HG02973 (cell line): ENCODE results near the gene ASTL.
A peak's percentile ranks its signal among the peaks of the same experiment; 100 is the strongest.

Source experiments
- ATAC-seq: cut with Tn5 transposase; IDR thresholded peaks from one replicate; pipeline ENCODE4 v1.9.1; 2021; ENCODE audit warnings: moderate library complexity; ENCODE audit not compliant: unreplicated experiment

Gene ASTL

DNA sequence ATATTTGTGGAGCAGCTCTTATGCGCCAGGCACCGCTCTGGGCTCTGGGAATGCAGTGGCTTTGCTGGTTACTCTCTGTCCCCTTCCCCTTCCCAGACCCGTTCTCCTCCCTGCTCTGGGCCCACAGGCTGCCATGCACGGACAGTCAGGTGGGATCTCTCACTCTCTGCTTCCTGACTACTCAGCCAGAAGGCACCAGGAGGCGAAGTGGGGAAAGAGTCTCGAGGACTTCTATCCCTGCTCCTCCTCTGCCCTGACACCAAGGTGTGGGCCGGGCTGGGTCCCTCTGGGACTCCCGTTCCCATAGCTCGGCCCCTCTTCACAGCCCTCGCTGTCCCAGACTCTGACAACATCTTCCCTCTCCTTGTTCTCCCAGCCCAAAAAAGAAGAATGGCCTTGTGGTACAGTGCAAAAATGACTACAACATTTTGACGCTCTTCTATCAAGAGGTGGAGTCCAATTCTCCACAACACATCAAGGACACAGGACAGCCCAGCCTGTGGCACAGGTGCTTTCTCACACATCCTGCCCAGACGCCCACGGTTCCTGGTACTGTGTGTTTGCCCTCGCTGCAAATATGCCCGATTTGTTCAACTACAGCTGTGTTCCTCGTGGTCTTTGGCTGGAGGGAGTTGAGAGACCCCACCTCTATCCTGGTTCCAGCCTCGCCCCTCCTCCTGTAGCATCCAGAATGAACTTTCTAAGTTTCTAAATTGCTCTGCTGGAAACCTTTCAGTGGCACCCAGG, 21.0 kb upstream of the ASTL start:
- no peak for ATAC-seq

DNA sequence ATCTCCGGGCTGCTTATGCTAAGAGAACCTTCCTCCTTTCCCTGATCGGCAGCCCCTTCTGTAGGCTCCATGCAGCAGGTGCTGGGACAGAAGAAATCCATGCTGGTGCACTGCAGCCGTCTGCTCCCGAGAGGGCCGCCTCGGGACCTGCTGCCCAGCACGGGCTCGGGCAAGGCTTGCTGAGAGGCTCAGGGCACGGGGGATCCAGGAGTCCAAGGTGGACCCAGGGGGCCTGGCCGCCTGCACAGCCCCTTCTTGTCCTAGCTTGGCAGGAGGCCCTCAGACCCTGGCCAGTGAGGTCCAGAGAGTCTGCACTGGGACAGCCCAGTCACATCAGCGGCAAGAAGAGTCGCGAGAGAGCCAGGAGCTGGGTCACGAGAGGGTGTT, 20.2 kb upstream of the ASTL start:
- no peak for ATAC-seq

DNA sequence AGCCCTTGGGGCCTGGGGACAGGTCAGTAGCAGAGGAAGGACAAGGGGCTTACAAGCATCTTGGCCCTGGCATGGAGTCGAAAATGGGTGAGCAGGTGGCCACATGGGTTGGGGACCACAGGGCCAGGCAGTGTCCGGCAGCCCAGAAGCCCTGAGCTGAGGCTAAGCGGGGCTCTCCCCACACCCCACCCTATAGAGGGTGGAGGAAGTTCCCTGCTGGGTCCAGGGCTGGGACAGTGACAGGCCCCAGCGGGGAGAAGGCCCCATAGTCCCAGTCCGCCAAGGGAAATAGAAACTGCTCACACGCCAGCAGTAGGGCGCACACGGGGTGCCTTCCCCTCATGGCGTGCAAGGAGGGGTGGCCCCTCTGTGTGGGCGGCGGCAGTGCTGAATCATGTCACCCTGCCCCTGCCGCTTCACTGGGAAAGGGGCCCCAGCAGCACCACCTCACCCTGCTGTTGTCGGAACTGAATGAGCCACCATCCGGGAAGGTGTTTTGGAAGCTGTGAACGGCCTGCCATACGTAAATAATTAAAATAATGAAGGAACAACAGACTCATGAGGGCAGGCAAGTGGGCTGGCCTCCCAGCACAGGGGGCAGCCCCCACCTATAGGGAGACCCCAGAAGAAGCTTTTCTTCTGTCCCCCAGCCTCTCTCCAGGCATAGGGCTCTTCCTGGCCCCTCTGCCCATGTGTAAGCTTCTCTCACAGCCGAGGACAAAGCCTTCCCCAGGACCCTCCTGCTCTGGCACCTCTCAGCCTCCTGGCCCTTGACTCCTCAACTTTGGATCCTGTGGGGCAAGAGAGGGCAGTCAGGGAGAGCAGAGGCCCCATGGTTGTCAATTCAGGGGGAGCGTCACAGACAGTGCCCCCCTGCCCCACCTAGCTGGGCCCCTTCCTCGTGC, 19.6 kb upstream of the ASTL start:
- peak; percentile 54 for ATAC-seq

DNA sequence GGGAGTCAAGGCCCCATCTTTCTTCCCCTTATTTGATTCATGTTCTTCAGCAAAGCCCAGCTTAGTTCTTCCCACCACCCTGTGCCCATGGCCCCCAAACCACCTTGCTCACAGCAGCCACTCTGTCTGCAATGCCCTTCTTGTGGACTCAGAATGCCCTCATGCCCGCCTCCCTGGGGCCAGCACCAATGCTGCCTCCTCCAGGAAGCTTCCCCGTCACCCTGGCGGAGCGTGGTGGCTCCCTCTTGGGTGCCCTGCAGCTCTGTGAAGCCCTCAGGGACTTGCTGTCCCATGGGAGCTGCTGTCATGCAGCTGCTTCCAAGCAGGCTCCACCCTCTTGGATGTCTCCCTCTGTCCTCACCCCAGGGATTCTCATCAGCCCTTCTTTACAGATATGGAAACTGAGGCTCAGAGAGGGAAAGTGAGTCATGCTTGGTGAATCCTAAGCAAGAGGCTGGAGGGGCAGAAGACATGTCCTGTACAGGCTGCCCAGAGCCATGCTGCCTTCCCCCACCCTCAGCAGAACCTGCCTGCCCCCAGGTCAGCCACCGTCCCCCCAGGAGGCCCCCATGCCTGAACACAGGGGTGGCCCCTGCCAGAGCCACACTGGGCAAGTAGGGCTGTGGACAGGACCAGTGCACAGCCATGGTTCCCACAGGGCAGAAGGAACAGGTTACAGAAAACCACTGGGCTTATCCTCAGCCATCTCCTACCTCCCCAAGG, 18.8 kb upstream of the ASTL start:
- ATAC-seq: peak; percentile 34

DNA sequence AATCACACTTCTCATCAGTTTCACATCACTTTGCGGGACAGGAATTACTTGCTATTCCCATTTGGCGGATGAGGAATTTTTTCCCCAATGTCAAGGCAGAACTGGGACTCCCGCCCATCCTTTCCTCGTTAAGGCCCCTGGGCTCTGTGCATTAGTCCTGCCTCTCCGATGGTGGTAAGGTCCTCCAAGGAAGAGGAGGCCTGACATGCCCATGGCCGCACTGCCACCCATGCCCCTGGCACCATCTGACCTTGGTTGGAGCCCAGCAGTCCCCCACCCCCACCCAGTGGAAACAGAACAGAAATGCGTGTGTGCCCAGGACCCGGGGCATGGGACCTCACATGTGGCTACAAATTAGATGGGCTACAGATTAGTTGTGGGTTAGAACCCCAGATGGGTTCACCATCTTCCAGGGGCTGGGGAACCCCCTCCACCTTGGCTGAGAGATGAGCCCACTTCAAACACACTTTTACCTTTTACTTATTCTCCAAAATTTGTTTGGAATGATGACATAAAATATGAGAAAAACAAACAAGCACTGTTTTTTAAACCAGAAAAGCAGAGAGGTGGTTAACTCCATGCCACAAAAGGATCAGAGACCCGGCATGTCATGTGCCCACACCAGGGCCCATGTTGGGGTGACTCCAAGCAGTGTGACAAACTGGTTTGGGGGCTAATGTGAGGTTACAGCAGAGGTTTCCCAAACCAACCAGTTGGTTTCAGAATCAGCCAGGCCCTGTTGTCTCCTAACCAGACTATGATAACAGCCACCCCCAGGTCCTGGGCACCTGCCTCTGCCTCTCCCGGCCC, 17.9 kb upstream of the ASTL start:
- no peak for ATAC-seq

DNA sequence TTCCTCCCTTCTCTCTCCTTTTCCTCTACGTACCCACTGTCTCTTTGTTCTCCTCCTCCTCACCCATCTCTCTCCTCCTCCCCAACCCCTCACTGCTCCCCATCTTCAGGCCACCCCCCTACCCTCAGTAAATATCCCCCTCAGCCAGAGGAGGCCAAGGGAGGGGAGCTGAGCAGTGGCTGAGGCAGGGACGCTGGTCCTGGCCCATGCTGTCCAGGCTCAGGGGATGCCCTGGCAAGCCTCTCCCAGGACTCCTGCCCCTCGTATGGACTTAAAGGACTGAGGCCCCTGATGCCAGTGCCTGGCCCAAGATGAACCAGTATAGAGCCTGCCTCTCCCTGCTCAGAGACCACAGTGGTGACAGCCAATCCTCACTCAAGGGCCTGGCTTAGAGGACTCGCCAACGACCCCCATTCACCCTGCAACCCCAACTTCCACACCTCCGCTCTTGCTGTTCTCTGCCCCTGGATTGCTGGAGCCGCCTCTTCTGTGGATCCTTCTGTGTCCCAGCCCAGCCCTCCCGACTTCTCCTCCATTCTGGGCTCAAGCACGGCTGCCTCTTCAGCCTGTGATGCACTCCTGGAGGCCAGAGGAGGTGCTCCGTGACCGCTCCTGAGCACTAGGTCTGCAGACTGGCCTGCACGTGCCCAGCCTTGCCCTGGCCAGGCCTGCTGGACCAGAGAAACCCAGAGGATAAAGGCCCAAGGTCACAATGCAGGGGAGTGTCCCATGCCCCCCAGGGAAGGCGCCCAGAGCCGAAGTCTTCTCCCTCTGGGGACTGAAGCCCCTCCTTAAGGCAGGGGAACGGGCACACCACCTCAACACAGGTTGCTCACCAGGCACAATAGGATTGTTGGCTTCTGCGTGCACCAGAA, 16.4 kb upstream of the ASTL start:
- no peak for ATAC-seq

DNA sequence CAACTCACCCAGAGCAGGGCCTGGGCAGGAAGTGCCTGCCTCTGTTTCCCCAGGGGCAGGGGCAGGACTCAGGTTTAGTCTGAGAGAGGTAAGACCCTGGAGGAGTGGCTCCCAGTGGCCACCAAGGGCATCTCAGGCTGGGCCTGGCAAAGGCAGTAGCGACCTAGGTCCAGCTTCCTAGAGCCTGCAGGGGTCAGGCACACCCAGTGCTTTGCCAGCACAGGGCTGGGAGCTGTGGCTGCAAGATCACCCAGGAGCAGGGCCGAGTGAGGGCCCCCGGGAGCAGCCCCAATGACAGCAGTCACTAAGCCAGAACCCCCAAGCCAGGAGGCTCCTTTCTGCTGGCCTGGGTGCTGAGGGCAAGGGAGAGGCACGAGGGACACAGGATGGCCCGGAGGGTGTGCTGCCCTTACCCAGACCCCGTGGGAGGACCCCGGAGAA, 15.7 kb upstream of the ASTL start:
- no peak for ATAC-seq

DNA sequence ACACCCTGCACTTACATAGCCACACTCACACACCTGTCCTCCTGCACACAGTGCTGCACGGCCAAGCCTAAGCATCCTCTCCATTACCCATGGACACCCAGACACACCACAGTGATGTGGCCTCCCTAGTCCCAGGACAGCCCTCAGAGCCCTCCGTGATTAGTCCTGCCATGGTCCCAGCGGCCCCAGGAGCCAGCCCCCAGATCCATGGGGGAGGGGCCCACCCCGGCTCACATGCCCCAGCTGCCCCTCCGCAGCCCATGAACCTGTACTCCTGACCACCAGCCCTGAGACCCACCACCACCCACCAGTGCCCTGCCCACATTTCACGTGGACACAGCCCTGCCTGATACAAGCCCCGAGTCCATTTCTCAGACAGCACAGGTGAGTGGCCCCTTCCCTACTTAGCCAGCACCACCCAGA, 15.0 kb upstream of the ASTL start:
- no peak for ATAC-seq

DNA sequence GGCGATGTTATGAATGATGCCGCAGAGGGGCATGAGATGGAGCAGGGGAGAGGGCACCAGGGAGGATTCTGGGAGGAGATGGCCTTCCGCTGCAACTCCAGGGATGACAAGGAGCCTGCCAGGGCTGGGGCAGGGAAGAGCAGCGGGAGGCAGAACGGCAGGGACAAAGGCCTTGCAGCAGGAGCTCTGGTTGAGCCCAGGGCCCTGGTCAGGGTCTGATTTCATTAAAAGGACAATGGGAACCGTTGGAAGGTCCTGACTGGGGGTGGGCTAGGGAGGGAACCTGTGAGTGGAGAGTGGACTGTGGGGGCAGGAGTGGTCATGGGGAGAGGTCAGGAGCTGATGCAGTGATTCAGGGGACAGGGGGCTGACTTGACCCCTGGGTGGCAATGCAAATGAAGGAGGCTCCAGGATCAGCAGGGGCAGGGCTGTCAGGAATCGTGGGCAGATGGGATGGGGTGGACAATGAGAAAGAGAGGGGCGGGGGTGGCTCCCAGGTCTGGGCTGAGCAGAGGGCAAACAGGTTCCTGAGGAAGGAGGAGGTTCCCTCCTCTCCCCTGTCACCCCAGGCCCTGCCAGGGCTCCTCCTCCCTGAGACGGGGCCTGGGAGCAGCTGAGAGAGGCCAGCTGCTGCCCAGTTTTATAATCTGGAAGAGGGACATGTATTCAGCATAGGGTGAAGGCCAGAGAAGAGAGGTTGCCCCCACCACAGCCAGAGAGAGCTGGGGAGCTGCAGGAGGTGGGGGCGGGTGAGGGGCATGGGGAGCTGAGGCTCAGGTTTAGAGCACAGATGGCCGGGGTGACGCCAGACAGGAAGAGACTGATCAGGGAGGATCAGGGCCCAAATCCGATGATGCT, 14.2 kb upstream of the ASTL start:
- no peak for ATAC-seq

DNA sequence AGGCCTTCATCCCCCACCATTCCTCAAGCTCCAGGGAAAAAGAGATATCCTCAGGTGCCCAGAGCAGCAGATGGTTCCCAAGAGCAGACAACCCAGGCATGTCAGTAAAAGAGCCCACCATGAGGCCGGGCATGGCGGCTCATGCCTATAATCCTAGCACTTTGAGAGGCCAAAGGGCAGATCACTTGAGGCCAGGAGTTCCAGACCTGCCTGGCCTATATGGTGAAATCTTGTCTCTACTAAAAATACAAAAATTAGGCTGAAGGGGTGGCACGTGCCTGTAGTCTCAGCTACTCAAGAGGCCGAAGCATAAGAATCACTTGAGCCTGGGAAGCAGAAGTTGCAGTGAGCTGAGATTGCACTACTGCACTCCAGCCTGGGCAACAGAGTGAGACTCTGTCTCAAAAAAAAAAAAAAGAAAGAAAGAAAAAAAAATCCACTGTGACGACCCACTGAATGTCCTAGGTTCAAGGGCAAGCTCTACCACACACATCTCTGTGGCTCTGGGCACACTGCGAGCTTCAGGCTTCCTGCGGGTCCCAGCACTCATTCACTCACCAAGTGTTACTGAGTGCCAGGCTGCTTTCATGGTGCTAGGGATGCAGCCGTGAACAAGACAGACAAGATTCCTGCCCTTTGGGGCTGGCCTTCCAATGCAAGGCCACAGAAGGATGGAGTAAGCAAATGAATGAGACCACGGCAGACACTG, 13.4 kb upstream of the ASTL start:
- no peak for ATAC-seq

DNA sequence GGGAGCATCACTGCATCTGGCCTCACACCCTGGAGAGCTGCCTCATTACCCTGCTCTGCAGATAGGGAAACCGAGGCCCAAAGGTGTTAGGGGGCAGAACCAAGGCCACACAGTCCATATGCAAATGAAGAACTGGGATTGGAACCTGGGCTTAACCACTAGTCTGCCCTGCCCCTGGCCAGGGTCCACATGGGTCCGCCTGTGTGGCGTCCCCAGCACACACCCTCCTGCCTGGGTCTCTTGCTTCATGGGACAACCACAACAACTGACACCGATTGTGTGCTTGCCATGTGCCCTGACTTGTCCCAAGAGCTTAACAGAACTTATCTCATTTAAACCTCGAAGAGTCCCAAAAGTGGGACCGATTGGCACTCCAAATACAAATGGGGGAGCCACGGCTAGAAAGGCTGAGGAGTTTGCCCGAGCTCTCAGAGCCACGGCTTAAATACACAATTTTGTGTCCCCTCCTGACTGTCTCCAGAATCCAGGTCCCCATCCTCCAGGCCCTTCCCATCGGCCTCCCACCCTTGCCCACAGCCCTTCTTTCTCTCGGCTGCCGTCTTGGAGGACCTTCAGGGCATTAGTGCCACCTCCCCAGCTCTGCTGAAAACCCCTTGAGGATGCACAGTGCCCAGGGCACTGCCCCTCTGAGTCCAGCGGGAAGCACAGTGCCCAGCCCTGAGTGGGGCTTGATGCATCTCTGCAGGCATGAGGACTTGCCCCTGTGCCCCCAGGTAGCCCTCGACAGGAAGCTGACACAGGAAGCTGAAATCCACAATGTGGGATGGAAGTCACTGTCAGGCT, 12.7 kb upstream of the ASTL start:
- ATAC-seq: no peak

DNA sequence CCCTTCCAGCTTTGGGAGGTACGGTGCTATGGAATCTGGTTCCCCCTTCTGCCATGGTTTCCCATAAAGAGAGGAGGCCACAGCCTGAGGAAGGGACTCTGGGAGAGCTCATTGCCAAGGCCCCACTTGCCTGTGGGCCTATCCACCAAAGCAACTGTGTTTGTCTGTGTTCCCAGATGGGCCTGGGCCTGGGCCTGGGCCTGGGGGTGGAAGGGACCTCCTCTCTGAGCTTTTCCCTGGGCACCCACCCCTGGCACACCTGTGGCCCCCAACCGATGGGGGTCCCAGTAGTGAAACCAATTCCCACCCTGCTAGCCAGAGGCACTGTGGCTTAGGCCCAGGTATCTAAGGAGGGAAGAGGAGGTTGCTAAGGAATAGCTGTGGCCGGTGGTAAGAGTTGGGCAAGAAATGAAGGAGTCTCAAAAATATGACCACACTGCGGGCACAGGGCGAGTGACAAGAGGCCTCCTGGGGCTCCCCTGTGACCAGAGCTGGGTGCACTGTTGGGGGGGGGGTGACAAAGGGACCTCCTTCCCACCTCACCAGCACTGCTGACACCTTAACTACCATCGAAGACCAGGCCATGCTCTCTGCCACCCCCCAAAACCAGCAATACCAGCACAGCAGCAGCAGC, 11.8 kb upstream of the ASTL start:
- no peak for ATAC-seq

DNA sequence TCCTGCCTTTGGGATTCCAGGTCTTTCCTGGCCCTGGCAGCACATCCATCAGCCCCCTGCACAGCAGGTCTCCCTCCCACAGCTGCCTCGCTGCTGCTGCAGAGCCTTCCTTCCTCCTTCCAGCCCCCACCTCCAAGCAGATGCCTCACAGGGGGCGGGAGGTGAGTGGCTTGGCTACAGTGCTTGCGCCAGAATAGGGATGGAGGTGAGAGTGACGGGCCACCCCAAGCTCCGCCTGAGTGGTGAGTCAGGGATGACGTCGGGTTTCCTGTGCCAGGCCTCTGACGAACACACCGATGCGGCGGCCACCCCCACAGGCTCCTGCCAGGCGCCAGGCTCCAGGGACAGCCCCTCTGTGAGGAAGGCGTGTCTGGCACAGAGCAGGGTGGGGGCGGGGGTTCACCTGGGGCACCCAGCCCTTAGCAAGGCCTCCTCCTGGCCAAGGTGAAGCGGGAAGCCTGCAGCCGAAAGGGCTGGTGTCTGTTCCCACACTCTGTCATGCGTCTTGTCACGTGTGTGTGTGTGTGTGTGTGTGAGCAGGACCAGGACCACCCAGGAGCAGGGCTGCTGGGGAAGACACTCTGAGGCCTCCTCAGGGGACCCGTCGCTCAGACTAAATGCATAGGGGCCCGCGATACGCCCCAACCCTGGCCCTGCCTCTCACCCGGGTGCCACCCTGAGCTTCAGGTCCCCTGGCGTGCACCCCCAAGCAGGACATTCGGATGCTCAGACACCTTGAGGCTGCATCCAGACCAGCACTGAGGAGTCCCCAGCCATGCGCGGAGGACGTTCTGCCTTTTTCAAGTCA, 10.3 kb upstream of the ASTL start:
- ATAC-seq: peak; percentile 37

DNA sequence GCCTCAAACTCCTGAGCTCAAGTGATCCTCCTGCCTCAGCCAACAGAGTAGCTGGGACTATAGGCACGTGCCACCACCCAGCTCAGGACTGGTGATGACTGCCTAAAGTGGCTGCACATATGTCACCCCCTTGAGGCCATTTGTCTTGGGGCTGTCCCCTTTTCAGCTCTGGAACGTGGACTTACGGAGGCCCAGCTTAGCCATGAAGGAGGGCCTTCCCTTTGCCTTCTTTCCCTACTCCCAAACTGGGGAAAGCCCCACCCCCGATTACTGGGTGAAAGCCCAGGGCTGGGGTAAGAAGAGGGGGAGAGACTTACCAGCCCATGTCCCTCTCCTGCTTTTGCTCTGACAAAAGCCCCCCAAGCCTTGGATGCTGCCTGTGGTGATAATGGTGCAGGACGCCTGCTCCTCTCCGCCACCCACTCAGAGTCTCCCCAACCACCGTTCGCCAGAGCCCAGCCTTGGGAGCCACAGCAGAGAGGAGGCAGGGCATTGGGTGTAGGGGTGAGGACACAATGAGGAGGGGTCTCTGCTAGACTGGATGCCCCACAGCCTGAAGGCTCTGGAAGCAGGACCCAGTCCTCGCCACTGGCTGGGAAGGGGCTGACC, 9.4 kb upstream of the ASTL start:
- ATAC-seq: no peak

DNA sequence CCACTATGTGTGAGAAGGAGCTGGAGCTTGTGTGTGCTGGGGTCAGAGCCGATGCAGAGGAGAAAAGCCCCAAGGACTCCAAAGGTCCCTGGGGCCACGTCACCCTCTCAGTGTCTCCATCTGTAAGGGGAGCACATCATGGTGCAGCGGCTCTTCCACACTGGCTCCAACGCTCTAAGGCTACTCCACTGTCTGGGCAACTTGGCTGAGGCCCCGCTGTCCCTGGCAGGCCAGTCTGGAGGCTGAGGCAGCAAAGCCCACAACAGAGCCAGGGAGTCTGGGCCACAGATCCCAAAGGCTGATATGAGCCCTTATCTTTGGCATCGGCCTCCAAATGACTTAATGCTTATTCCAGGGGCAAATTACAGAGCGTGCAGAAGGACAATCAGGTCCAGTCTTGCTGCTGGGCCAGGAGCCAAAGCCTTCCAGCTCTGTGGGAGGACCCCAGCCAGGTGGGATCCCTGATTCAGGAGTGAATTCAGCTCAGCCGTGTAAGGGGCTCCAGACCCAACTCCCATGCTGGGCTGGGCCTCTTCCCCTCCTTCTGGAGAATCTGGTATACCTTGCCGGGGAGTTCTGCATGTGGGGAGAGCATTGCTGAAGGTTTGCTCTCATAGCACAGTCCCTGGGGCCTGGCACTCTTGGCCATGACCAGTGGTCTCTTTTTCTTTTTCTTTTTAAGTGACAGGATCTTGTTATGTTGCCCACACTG, 8.7 kb upstream of the ASTL start:
- no peak for ATAC-seq
